HCT116 (cell line): ENCODE results near the gene SMARCAD1. TPM values are rescaled to one million over a fixed set of nuclear protein-coding genes. Genes with fewer than 3 reads are reported as not detected.

Experiments
- ATAC-seq: fragments of 200-7000 bp; cut with Tn5 transposase; 2 replicates; pipeline ENCODE4 v1.9.1; 2020; ENCODE audit warnings: mild to moderate bottlenecking, moderate library complexity
- BruUV-seq: library from RNA; stranded (reverse); fragments of 400-500 nt; replicated peaks from 2 replicates; lab custom pipeline; 2021; lab: Mats Ljungman, UMichigan
- CTCF ChIA-PET: fragments of 300-600 bp; sonication (Branson Sonifier 250); formaldehyde crosslinking; loops from one replicate; lab custom pipeline; 2021; ENCODE audit warnings: antibody characterized with exemption; lab: Charles Lee
- POLR2A ChIA-PET: fragments of 300-600, 350-600 bp; sonication (Branson Sonifier 250); formaldehyde crosslinking; loops from one replicate; lab custom pipeline; 2021; ENCODE audit warnings: antibody characterized with exemption; lab: Charles Lee
- RAD21 ChIA-PET, 2 experiments: fragments of 300-600 bp; sonication (Branson Sonifier 250); formaldehyde crosslinking; loops; one replicate each; lab custom pipeline; 2023; ENCODE audit warnings: low total read pairs in 2 of 2; ENCODE audit not compliant: uncharacterized antibody in 2 of 2, unreplicated experiment in 2 of 2, low non-redundant PET in 1 of 2; lab: Charles Lee
- DNase-seq: peaks from one replicate; pipeline ENCODE4 v3.0.0-alpha.2; 2010; ENCODE audit warnings: low read depth, low spot score
- H2AFZ ChIP-seq: fragments of 200-600 bp; shearing (Covaris generic), sonication (generic); 2 replicates; pipeline ENCODE4 v1.6.1; 2017; ENCODE audit warnings: low read depth, mixed run types, mixed read lengths, antibody characterized with exemption, low read length; ENCODE audit not compliant: poor library complexity, severe bottlenecking
- H3K27ac ChIP-seq: 2 replicates; pipeline ENCODE4 v1.5.1; 2012; ENCODE audit warnings: low read depth, low read length
- H3K27me3 ChIP-seq: fragments of 200-600 bp; sonication (generic); 2 replicates; pipeline ENCODE4 v1.6.1; 2016; ENCODE audit warnings: mixed run types, low read length, mixed read lengths; ENCODE audit not compliant: insufficient read depth
- H3K36me3 ChIP-seq, 2 experiments: fragments of 200-500 bp in 1 of 2; fragments of 200-600 bp in 1 of 2; sonication (Bioruptor generic) in 1 of 2; sonication (generic) in 1 of 2; 2 replicates each; pipeline versions ENCODE4 v1.5.1 to v1.6.1; 2014 to 2016; ENCODE audit warnings: low read length in 2 of 2, inconsistent platforms in 1 of 2, mixed read lengths in 1 of 2, mixed run types in 1 of 2; ENCODE audit not compliant: insufficient read depth in 2 of 2, control insufficient read depth in 1 of 2
- H3K4me1 ChIP-seq, 2 experiments: fragments of 200-600 bp in 1 of 2; sonication (generic) in 1 of 2; 2 replicates each; pipeline versions ENCODE4 v1.5.1 to v1.6.1; 2012 to 2017; ENCODE audit warnings: low read length in 2 of 2, inconsistent platforms in 1 of 2, mild to moderate bottlenecking in 1 of 2, mixed read lengths in 1 of 2, mixed run types in 1 of 2, moderate library complexity in 1 of 2; ENCODE audit not compliant: insufficient read depth in 2 of 2, control insufficient read depth in 1 of 2
- H3K4me2 ChIP-seq: fragments of 200-600 bp; sonication (generic); 2 replicates; pipeline ENCODE4 v1.6.1; 2017; ENCODE audit warnings: mixed run types, low read length, mixed read lengths
- H3K4me3 ChIP-seq, 2 experiments: fragments of 200-600 bp in 1 of 2; sonication (generic) in 1 of 2; replicated peaks in 1 of 2; 2 replicates each; pipeline ENCODE4 v1.5.1; 2011 to 2016; ENCODE audit warnings: low read length in 2 of 2, control low read depth in 1 of 2, low read depth in 1 of 2, mild to moderate bottlenecking in 1 of 2, mixed read lengths in 1 of 2, mixed run types in 1 of 2
- H3K79me2 ChIP-seq: fragments of 200-600 bp; sonication (generic); 2 replicates; pipeline ENCODE4 v1.6.1; 2017; ENCODE audit warnings: mild to moderate bottlenecking, mixed run types, low read length, moderate library complexity, mixed read lengths; ENCODE audit not compliant: insufficient read depth
- H3K9ac ChIP-seq: fragments of 200-600 bp; sonication (generic); 2 replicates; pipeline ENCODE4 v1.6.1; 2016; ENCODE audit warnings: low read length, mixed read lengths
- H3K9me2 ChIP-seq: fragments of 200-600 bp; sonication (generic), shearing (Covaris generic); 2 replicates; pipeline ENCODE4 v1.6.1; 2017; ENCODE audit warnings: mixed run types, mild to moderate bottlenecking, moderate library complexity; ENCODE audit not compliant: insufficient read depth
- H3K9me3 ChIP-seq, 2 experiments: fragments of 200-500 bp in 1 of 2; fragments of 200-600 bp in 1 of 2; sonication (Bioruptor generic) in 1 of 2; sonication (generic) in 1 of 2; 2 replicates each; pipeline ENCODE4 v1.6.1; 2014 to 2017; ENCODE audit warnings: low read length in 2 of 2, mixed read lengths in 2 of 2, inconsistent platforms in 1 of 2, low read depth in 1 of 2, mild to moderate bottlenecking in 1 of 2, mixed run types in 1 of 2, moderate library complexity in 1 of 2; ENCODE audit not compliant: control insufficient read depth in 1 of 2, insufficient read depth in 1 of 2
- H4K20me1 ChIP-seq: fragments of 200-600 bp; sonication (generic), shearing (Covaris generic); 2 replicates; pipeline ENCODE4 v1.6.1; 2017; ENCODE audit warnings: mixed run types, mild to moderate bottlenecking, moderate library complexity; ENCODE audit not compliant: insufficient read depth
- CBX3 ChIP-seq: IDR thresholded peaks from 2 replicates; pipeline ENCODE4 v1.6.1; 2012; ENCODE audit warnings: low read depth
- ELF1 ChIP-seq: IDR thresholded peaks from 2 replicates; pipeline ENCODE4 v1.6.1; 2012; ENCODE audit warnings: low read depth, borderline replicate concordance
- EZH2phosphoT487 ChIP-seq: fragments of 200-600 bp; IDR thresholded peaks from 2 replicates; pipeline ENCODE4 v1.6.1; 2018; ENCODE audit warnings: antibody characterized with exemption, borderline replicate concordance
- JUND ChIP-seq: IDR thresholded peaks from 2 replicates; pipeline ENCODE4 v1.6.1; 2012
- POLR2A ChIP-seq: IDR thresholded peaks from 2 replicates; pipeline ENCODE4 v1.7.0; 2011; ENCODE audit warnings: borderline replicate concordance; ENCODE audit not compliant: insufficient read depth, insufficient read length; ENCODE audit errors: extremely low read depth
- POLR2AphosphoS5 ChIP-seq: IDR thresholded peaks from 2 replicates; pipeline ENCODE4 v1.6.1; 2011; ENCODE audit warnings: mild to moderate bottlenecking, low read depth, low read length, moderate library complexity
- RAD21 ChIP-seq: IDR thresholded peaks from 2 replicates; pipeline ENCODE4 v1.6.1; 2012; ENCODE audit warnings: low read depth, mild to moderate bottlenecking
- REST ChIP-seq: IDR thresholded peaks from 2 replicates; pipeline ENCODE4 v1.6.1; 2012; ENCODE audit warnings: low read depth
- SIN3A ChIP-seq: IDR thresholded peaks from 2 replicates; pipeline ENCODE4 v1.6.1; 2012; ENCODE audit warnings: low read depth
- YY1 ChIP-seq: IDR thresholded peaks from 2 replicates; pipeline ENCODE4 v1.6.1; 2011; ENCODE audit warnings: low read length, low read depth, moderate library complexity, mild to moderate bottlenecking; ENCODE audit not compliant: insufficient replicate concordance; ENCODE audit errors: extremely low read depth
- ZBTB33 ChIP-seq: IDR thresholded peaks from 2 replicates; pipeline ENCODE4 v1.6.1; 2011; ENCODE audit warnings: mild to moderate bottlenecking, low read length, moderate library complexity; ENCODE audit not compliant: insufficient replicate concordance; ENCODE audit errors: extremely low read depth
- ZNF274 ChIP-seq: fragments of 200-500 bp; sonication (Bioruptor generic); IDR thresholded peaks from 2 replicates; pipeline ENCODE4 v1.6.1; 2014; ENCODE audit warnings: mild to moderate bottlenecking, low read depth, low read length, inconsistent platforms
- intact Hi-C: fragments of 100-400 bp; cut with micrococcal nuclease; formaldehyde crosslinking; loops from 2 replicates; pipeline ENCODE4 v1.10.0; 2022
- total RNA-seq: library from RNA; stranded (reverse); gene quantifications from one replicate; pipeline ENCODE4 v1.2.1, GENCODE V29; 2021; ENCODE audit not compliant: unreplicated experiment

The SMARCAD1 gene
- total RNA-seq, 1 experiment from 2014 or later = 33.6 TPM

DNA sequence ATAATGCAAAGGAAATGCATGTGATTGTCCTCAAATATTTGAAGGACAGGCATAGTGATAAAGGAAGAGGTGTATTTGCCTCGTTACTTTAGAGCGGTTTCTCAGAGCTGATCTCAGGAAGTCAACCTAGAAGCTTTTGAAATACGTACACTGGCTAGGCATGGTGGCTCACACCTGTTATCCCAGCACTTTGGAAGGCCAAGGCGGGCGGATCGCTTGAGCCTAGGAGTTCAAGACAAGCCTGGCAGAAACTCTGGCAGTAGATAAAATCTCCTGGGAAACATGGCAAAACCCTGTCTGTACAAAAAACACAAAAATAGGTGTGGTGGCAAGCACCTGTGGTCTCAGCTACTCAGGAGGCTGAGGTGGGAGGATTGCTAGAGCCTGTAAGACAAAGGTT lies 24.9 kb downstream of the SMARCAD1 start:
- peaks cover 60% of the 10 kb centered on the region for H3K79me2 ChIP-seq
- intact Hi-C loops = no loop called here
- RAD21 ChIA-PET = no interaction called here
- no peak overlapping the region for H3K4me3 ChIP-seq
- H3K4me1 ChIP-seq = no peaks in the 10 kb centered on the region
- CTCF ChIA-PET = no interaction called here
- POLR2A ChIA-PET = no interaction called here
- H3K9me3 ChIP-seq = no peaks in the 10 kb centered on the region
- H2AFZ ChIP-seq = no peak overlapping the region
- 0 out of 2 replicates have a peak, but pooled peaks cover 9% of the 10 kb centered on the region for H4K20me1 ChIP-seq
- no peak overlapping the region for H3K9ac ChIP-seq
- H3K27ac ChIP-seq = no peak overlapping the region
- no peak for DNase-seq
- no peak for ATAC-seq
- TF ChIP-seq ELF1 (no peak), RAD21 (no peak), ZBTB33 (no peak), SIN3A (no peak), YY1 (no peak), CBX3 (no peak), ZNF274 (no peak), POLR2AphosphoS5 (no peak), EZH2phosphoT487 (no peak), POLR2A (no peak), REST (no peak), JUND (no peak)
- no peaks in the 10 kb centered on the region for H3K27me3 ChIP-seq
- no TSS peak for BruUV-seq
- H3K4me2 ChIP-seq = no peak overlapping the region
- peaks cover 6 to 8% of the 10 kb centered on the region in 2 experiments for H3K36me3 ChIP-seq
- no peaks in the 10 kb centered on the region for H3K9me2 ChIP-seq
